Kidney epithelial cell (primary cell): ENCODE results near the gene DNAJC4. TPM values are rescaled to one million over a fixed set of nuclear protein-coding genes. Genes with fewer than 3 reads are reported as not detected.

Source experiments
- DNase-seq: peaks from one replicate; pipeline ENCODE4 v3.0.0-alpha.2; 2010; ENCODE audit warnings: low read depth
- H3K27me3 ChIP-seq: 2 replicates; pipeline ENCODE4 v1.6.0; 2011; ENCODE audit warnings: low read length; ENCODE audit not compliant: control insufficient read depth, insufficient read depth
- H3K36me3 ChIP-seq: 2 replicates; pipeline ENCODE4 v1.5.1; 2011; ENCODE audit warnings: low read length; ENCODE audit not compliant: control insufficient read depth, insufficient read depth
- H3K4me3 ChIP-seq: 2 replicates; pipeline ENCODE4 v1.5.1; 2011; ENCODE audit warnings: low read depth, mild to moderate bottlenecking, control low read depth, low read length
- total RNA-seq: library from RNA; depleted of rRNA; stranded (reverse); fragments of >200 nt; gene quantifications from 2 replicates; pipeline ENCODE4 v1.2.3, GENCODE V29; 2015
- TF ChIP-seq, protein P1 (sequence below): IDR thresholded peaks from 2 replicates; pipeline ENCODE4 v1.5.1; 2011; ENCODE audit warnings: mild to moderate bottlenecking, moderate library complexity, low read length, control low read depth, inconsistent platforms; ENCODE audit not compliant: insufficient read depth, poor library complexity, severe bottlenecking

Gene DNAJC4
- total RNA-seq, 1 donor from 2014 or later, result 14.8 TPM

DNA sequence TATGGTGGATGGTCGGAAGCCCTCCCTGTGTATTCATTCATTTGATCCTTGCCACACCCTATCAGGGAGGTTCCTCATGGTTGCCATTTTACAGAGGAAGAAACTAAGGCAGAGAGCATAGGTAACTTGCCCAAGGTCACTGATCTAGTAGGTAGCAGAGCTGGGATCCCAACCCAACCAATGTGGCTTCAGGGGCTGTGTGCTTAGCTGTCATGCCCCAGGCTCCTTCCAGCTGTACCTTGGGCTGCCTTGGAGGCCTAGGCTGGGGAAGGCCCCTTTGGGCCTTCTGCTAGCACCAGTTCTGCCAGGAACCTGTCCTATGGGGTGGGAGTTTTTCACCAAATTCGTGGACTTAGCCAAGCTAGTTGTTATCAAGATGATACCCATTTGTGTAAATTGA, 45.5 kb downstream of the DNAJC4 start:
- Histone ChIP-seq H3K4me3 (no peak overlapping the region), H3K36me3 (no peaks in the 10 kb centered on the region), H3K27me3 (no peaks in the 10 kb centered on the region)
- TF ChIP-seq, protein P1, sequence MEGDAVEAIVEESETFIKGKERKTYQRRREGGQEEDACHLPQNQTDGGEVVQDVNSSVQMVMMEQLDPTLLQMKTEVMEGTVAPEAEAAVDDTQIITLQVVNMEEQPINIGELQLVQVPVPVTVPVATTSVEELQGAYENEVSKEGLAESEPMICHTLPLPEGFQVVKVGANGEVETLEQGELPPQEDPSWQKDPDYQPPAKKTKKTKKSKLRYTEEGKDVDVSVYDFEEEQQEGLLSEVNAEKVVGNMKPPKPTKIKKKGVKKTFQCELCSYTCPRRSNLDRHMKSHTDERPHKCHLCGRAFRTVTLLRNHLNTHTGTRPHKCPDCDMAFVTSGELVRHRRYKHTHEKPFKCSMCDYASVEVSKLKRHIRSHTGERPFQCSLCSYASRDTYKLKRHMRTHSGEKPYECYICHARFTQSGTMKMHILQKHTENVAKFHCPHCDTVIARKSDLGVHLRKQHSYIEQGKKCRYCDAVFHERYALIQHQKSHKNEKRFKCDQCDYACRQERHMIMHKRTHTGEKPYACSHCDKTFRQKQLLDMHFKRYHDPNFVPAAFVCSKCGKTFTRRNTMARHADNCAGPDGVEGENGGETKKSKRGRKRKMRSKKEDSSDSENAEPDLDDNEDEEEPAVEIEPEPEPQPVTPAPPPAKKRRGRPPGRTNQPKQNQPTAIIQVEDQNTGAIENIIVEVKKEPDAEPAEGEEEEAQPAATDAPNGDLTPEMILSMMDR, result no peak
- DNase-seq, result no peak

GRCh38 chr11:64276653-64277431, 46.5 kb downstream of the DNAJC4 start:
- Histone ChIP-seq H3K36me3 (no peaks in the 10 kb centered on the region), H3K4me3 (no peak overlapping the region), H3K27me3 (no peaks in the 10 kb centered on the region)
- TF ChIP-seq, protein P1, result no peak
- no peak for DNase-seq

GRCh38 chr11:64278576-64279190, 48.3 kb downstream of the DNAJC4 start:
- TF ChIP-seq, protein P1, result no peak
- H3K4me3 ChIP-seq, result no peak overlapping the region
- no peak for DNase-seq
- H3K27me3 ChIP-seq, result no peaks in the 10 kb centered on the region
- H3K36me3 ChIP-seq, result peaks cover 1% of the 10 kb centered on the region

DNA sequence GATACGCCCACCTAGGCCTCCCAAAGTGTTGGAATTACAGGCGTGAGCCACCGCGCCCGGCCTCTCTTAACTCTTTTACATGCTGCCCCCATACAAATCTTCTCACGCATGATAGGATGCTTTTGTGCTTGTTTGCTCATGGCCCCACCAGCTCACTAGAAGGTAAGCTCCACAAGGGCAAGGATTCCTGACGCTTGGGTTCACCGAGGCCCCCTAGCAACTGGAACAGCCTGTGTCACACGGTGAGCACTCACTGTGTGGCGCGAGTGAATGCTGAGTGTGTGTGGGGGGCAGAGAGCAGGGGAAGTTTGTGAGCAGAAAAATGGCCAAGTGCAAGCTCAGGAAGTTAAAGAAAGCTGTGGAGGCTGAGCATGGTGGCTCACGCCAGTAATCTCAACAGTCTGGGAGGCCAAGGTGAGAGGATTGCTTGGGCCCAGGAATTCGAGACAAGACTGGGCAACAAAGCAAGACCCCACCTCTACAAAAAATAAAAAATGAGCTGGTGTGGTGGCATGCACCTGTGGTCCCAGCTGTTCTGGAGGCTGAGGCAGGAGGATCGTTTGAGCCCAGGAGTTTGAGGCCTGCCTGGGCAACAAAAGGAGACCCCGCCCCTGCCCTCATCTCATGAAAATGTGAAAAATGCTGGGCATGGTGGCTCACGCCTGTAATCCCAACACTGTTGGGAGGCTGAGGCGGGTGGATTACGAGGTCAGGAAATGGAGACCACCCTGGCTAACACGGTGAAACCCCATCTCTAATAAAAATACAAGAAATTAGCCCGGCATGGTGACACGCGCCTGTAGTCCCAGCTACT, 51.8 kb downstream of the DNAJC4 start:
- peaks cover 1% of the 10 kb centered on the region for H3K36me3 ChIP-seq
- no peaks in the 10 kb centered on the region for H3K27me3 ChIP-seq
- TF ChIP-seq, protein P1, result no peak
- DNase-seq, result no peak
- H3K4me3 ChIP-seq, result no peak overlapping the region

DNA sequence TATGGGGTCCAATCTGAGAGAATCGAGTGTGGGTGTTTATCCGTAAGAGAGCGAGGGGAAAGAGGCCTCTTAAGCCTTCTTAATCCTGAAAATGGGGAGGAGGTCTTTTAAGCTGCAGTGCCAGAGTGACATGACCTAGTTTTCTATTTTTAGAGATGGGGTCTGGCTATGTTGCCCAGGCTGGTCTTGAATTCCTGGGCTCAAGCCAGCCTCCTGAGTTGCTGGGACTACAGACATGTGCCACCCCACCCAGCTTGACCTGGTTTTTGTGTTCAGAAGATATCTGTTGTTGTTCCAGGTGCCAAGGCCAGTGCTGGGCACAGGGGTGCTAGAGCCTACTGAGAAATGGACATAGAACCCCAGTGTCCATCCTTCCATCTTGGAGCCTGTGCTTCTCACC, 52.7 kb downstream of the DNAJC4 start:
- no peaks in the 10 kb centered on the region for H3K27me3 ChIP-seq
- TF ChIP-seq, protein P1, result no peak
- no peak for DNase-seq
- peaks cover 1% of the 10 kb centered on the region for H3K36me3 ChIP-seq
- H3K4me3 ChIP-seq, result no peak overlapping the region

Other genes starting within 250 kb of the DNAJC4 start
- 100.0 and 119 TPM in 2 replicates for gene OTUB1, start 244.1 kb upstream of the DNAJC4 start, total RNA-seq
- 0.13 and 0.14 TPM in 2 replicates for gene FLRT1, start 194.6 kb upstream of the DNAJC4 start, total RNA-seq
- 12.3 and 23.5 TPM in 2 replicates for gene MACROD1, start 64.4 kb upstream of the DNAJC4 start, total RNA-seq
- 138 and 148 TPM in 2 replicates for gene STIP1, start 44.4 kb upstream of the DNAJC4 start, total RNA-seq
- 0.25 and 2.1 TPM in 2 replicates for gene FERMT3, start 23.8 kb upstream of the DNAJC4 start, total RNA-seq
- 59.8 and 77.1 TPM in 2 replicates for gene TRPT1, start 4.4 kb upstream of the DNAJC4 start, total RNA-seq
- 50.7 and 61.1 TPM in 2 replicates for gene NUDT22, start 4.3 kb upstream of the DNAJC4 start, total RNA-seq
- gene VEGFB, start 4.0 kb downstream of the DNAJC4 start, total RNA-seq, result 54.7 and 61.4 TPM in 2 replicates
- gene FKBP2, start 10.5 kb downstream of the DNAJC4 start, total RNA-seq, result 61.1 and 110 TPM in 2 replicates
- 599 and 634 TPM in 2 replicates for gene PPP1R14B, start 16.4 kb downstream of the DNAJC4 start, total RNA-seq
- 25.4 and 32.5 TPM in 2 replicates for gene PLCB3, start 21.0 kb downstream of the DNAJC4 start, total RNA-seq
- gene BAD, start 54.1 kb downstream of the DNAJC4 start, total RNA-seq, result 118 and 153 TPM in 2 replicates
- 21.9 and 44.3 TPM in 2 replicates for gene GPR137, start 55.3 kb downstream of the DNAJC4 start, total RNA-seq
- not detected in 2 replicates for gene KCNK4, start 60.8 kb downstream of the DNAJC4 start, total RNA-seq
- not detected in 2 replicates for gene CATSPERZ, start 69.8 kb downstream of the DNAJC4 start, total RNA-seq
- 54.3 and 58.8 TPM in 2 replicates for gene ESRRA, start 75.0 kb downstream of the DNAJC4 start, total RNA-seq
- gene TRMT112, start 87.0 kb downstream of the DNAJC4 start, total RNA-seq, result 307 and 366 TPM in 2 replicates
- 489 and 562 TPM in 2 replicates for gene PRDX5, start 87.6 kb downstream of the DNAJC4 start, total RNA-seq
- gene CCDC88B, start 109.7 kb downstream of the DNAJC4 start, total RNA-seq, result 1.3 and 2.3 TPM in 2 replicates
- 35.7 and 43.0 TPM in 2 replicates for gene RPS6KA4, start 128.6 kb downstream of the DNAJC4 start, total RNA-seq